Endodermal cell (in vitro differentiated cells): ENCODE measurements around the gene GATAD2B. TPM values are rescaled to one million over a fixed set of nuclear protein-coding genes. Genes with fewer than 3 reads are reported as not detected.
"Not testable (repeated sequence)": the region's sequence is repeated elsewhere in the genome, so short reads cannot be mapped to it uniquely, and the experiment has no call there.

ENCODE experiments used
- DNase-seq: peaks from one replicate; pipeline ENCODE4 v3.0.0-alpha.2; 2017
- H3K27ac ChIP-seq: 2 replicates; pipeline ENCODE4 v1.5.1; 2013; ENCODE audit warnings: mild to moderate bottlenecking, low read depth, low read length, moderate library complexity
- H3K27me3 ChIP-seq: 2 replicates; pipeline ENCODE4 v1.6.1; 2013; ENCODE audit warnings: mild to moderate bottlenecking, low read length, moderate library complexity; ENCODE audit not compliant: insufficient read depth, control insufficient read depth, poor library complexity, severe bottlenecking
- H3K36me3 ChIP-seq: 2 replicates; pipeline ENCODE4 v1.7.0; 2013; ENCODE audit warnings: mild to moderate bottlenecking, low read length, moderate library complexity; ENCODE audit not compliant: control insufficient read depth, insufficient read depth
- H3K4me1 ChIP-seq: one replicate; pipeline ENCODE4 v1.7.0; 2013; ENCODE audit warnings: low read length; ENCODE audit not compliant: control insufficient read depth, insufficient read depth
- H3K4me3 ChIP-seq: 2 replicates; pipeline ENCODE4 v1.5.1; 2013; ENCODE audit warnings: mild to moderate bottlenecking, low read length, moderate library complexity
- H3K9ac ChIP-seq: 2 replicates; pipeline ENCODE4 v1.6.1; 2013; ENCODE audit warnings: mild to moderate bottlenecking, low read length, moderate library complexity; ENCODE audit not compliant: poor library complexity, severe bottlenecking; ENCODE audit errors: extremely low read depth
- H3K9me3 ChIP-seq: 2 replicates; pipeline ENCODE4 v1.6.1; 2013; ENCODE audit warnings: mild to moderate bottlenecking, low read length, moderate library complexity; ENCODE audit not compliant: control insufficient read depth
- H3K27ac Mint-ChIP-seq: 2 replicates; pipeline ENCODE4 v1.8.0; 2020; ENCODE audit warnings: mixed read lengths
- H3K27me3 Mint-ChIP-seq: 2 replicates; pipeline ENCODE4 v1.8.0; 2021; ENCODE audit warnings: mild to moderate bottlenecking, mixed read lengths; ENCODE audit not compliant: insufficient read depth
- H3K36me3 Mint-ChIP-seq: 2 replicates; pipeline ENCODE4 v1.8.0; 2020; ENCODE audit warnings: low read depth, mixed read lengths
- H3K4me1 Mint-ChIP-seq: 2 replicates; pipeline ENCODE4 v1.8.0; 2020; ENCODE audit warnings: mixed read lengths
- H3K4me3 Mint-ChIP-seq: 2 replicates; pipeline ENCODE4 v1.8.0; 2020; ENCODE audit warnings: mild to moderate bottlenecking, moderate library complexity, mixed read lengths
- H3K9me3 Mint-ChIP-seq: 2 replicates; pipeline ENCODE4 v1.8.0; 2020; ENCODE audit warnings: mild to moderate bottlenecking, mixed read lengths
- CTCF ChIP-seq: fragments of 200-600 bp; sonication (generic); conservative IDR thresholded peaks from 2 replicates; pipeline ENCODE4 v1.5.0; 2021; ENCODE audit warnings: antibody characterized with exemption, mild to moderate bottlenecking
- WGBS, 2 experiments: methylation state at CpG; one replicate each; pipeline versions ENCODE4 v1.1.5 to v1.1.7; 2013; ENCODE audit warnings: missing lambda C conversion rate in 2 of 2, mixed read lengths in 1 of 2; ENCODE audit not compliant: insufficient coverage in 1 of 2, insufficient read length in 1 of 2; 5-methylcytosine and 5-hydroxymethylcytosine counted together
- total RNA-seq, 2 donors: library from RNA; stranded (reverse); fragmentation: NEBNext Ultra II Directional in 1 of 2; extraction: Animal tissue kit (Norgen Biotek cat#: 25700) in 1 of 2; gene quantifications; 2 replicates in 1 of 2; 3 replicates in 1 of 2; pipeline ENCODE4 v1.2.1, GENCODE V29; 2021

GATAD2B gene
- total RNA-seq, 2 donors from 2014 or later, result 45.2 to 51.2 TPM

- Histone ChIP-seq H3K27me3 (no peaks in the 10 kb centered on the region), H3K4me3 (no peak overlapping the region), H3K4me1 (peaks cover 3% of the 10 kb centered on the region), H3K9ac (no peak overlapping the region), H3K9me3 (peaks cover 5% of the 10 kb centered on the region), H3K36me3 (no peaks in the 10 kb centered on the region), H3K27ac (no peak overlapping the region)
- no peak for TF ChIP-seq CTCF
- H3K36me3 Mint-ChIP-seq, result no peaks in the 10 kb centered on the region
- peaks cover 10% of the 10 kb centered on the region for H3K4me1 Mint-ChIP-seq
- WGBS, 2 experiments, result 91 to 100% methylated on average over 1 to 4 of the region's 4 CpGs
- no peak overlapping the region for H3K4me3 Mint-ChIP-seq
- H3K27ac Mint-ChIP-seq, result no peak overlapping the region
- no peak for DNase-seq
- H3K9me3 Mint-ChIP-seq, result no peaks in the 10 kb centered on the region
- H3K27me3 Mint-ChIP-seq, result no peaks in the 10 kb centered on the region
Observed at GRCh38 chr1:153786038-153786790, 136.6 kb downstream of the GATAD2B start.

GRCh38 chr1:153783233-153784190 is 139.3 kb downstream of the GATAD2B start:
- H3K4me3 Mint-ChIP-seq, result peak overlapping the region; percentile 67
- peak overlapping the region; percentile 92 for H3K27ac Mint-ChIP-seq
- H3K36me3 Mint-ChIP-seq, result peaks cover 12% of the 10 kb centered on the region
- peaks cover 7% of the 10 kb centered on the region for H3K36me3 ChIP-seq
- H3K9ac ChIP-seq, result peak overlapping the region; percentile 61
- no peaks in the 10 kb centered on the region for H3K27me3 Mint-ChIP-seq
- H3K4me3 ChIP-seq, result peak overlapping the region; percentile 78
- 4 to 11% methylated on average over 28 to 61 of the region's 61 CpGs for WGBS, 2 experiments
- TF ChIP-seq CTCF, result peak; percentile 40
- H3K4me1 Mint-ChIP-seq, result peaks cover 8% of the 10 kb centered on the region
- H3K9me3 Mint-ChIP-seq, result no peaks in the 10 kb centered on the region
- H3K4me1 ChIP-seq, result peaks cover 3% of the 10 kb centered on the region
- no peaks in the 10 kb centered on the region for H3K27me3 ChIP-seq
- peak; percentile 97 for DNase-seq
- H3K27ac ChIP-seq, result peak overlapping the region; percentile 76
- H3K9me3 ChIP-seq, result peaks cover 5% of the 10 kb centered on the region

DNA sequence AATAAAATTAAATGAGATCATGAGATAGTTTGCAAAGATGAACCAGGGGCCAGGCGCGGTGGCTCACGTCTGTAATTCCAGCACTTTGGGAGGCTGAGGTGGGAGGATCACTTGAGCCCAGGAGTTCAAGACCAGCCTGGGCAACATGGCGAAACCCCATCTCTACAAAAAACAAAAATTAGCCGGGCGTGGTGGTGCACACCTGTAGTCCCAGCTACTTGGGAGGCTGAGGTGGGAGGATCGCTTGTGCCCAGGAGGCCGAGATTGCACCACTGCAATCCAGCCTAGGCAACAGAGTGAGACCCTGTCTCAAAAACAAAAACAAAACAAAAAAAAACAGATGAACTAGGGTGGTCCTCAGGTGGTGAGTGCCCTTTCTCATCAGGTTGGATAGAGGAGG is 140.1 kb downstream of the GATAD2B start:
- H3K9me3 ChIP-seq, DNase-seq, H3K36me3 ChIP-seq, H3K27me3 ChIP-seq, H3K9me3 Mint-ChIP-seq, H3K27ac ChIP-seq, H3K4me1 ChIP-seq, H3K27me3 Mint-ChIP-seq, H3K27ac Mint-ChIP-seq: not testable (repeated sequence)
- Mint-ChIP-seq H3K4me1 (peaks cover 11% of the 10 kb centered on the region), H3K4me3 (peak overlapping the region; percentile 67), H3K36me3 (peaks cover 19% of the 10 kb centered on the region)
- peak overlapping the region; percentile 61 for H3K9ac ChIP-seq
- 91 to 98% methylated on average over 8 of the region's 8 CpGs for WGBS, 2 experiments
- peak overlapping the region; percentile 78 for H3K4me3 ChIP-seq
